Measurements from ENCODE around the gene LGR4.
A peak's percentile ranks its signal among the peaks of the same experiment; 100 is the strongest.

LGR4 gene

GRCh38 chr11:27362749-27363575 is 109.6 kb downstream of the LGR4 start, which contains the start of gene CCDC34 (continued):
- TF ChIP-seq ZSCAN5A (tag by site-specific recombination; IDR thresholded peaks at IDR 0.05) (no peak), ZFP69B (tag by site-specific recombination; IDR thresholded peaks at IDR 0.05) (0 out of 2 replicates have a peak, but pooled peaks have one; percentile 27), KLF1 (tag by site-specific recombination; IDR thresholded peaks at IDR 0.05) (peak; percentile 31; the same call in 1 of the 2 replicates), ZIC2 (tag by site-specific recombination; IDR thresholded peaks at IDR 0.05) (peak; percentile 85), MYNN (tag by site-specific recombination; IDR thresholded peaks at IDR 0.05; ENCODE audit: borderline replicate concordance) (peak; percentile 42; the same call in 1 of the 2 replicates), ZNF335 (tag by site-specific recombination; conservative IDR thresholded peaks at IDR 0.05) (peak; percentile 97), ZNF221 (tag by site-specific recombination; IDR thresholded peaks at IDR 0.05; ENCODE audit: borderline replicate concordance) (no peak), FEZF1 (tag by site-specific recombination; IDR thresholded peaks at IDR 0.05) (no peak), ZNF2 (tag by site-specific recombination; IDR thresholded peaks at IDR 0.05) (peak; percentile 64; the same call in 1 of the 2 replicates), ZNF114 (tag by site-specific recombination; IDR thresholded peaks at IDR 0.05) (no peak), EGR2 (tag by site-specific recombination; IDR thresholded peaks at IDR 0.05; ENCODE audit: low read depth) (peak; percentile 94), BCL6B (tag by site-specific recombination; IDR thresholded peaks at IDR 0.05) (no peak), ZEB2 (tag by site-specific recombination; IDR thresholded peaks at IDR 0.05) (0 out of 2 replicates have a peak, but pooled peaks have one; percentile 30), SCRT1 (tag by site-specific recombination; IDR thresholded peaks at IDR 0.05; ENCODE audit: borderline replicate concordance) (no peak), ZNF664 (tag by site-specific recombination; IDR thresholded peaks at IDR 0.05) (no peak), KLF9 (tag by site-specific recombination; IDR thresholded peaks at IDR 0.05; ENCODE audit: low read depth) (0 out of 2 replicates have a peak, but pooled peaks have one; percentile 46), ZBTB7A (tag by site-specific recombination; IDR thresholded peaks at IDR 0.05; ENCODE audit: low read depth) (no peak), KLF17 (tag by site-specific recombination; IDR thresholded peaks at IDR 0.05) (0 out of 2 replicates have a peak, but pooled peaks have one; percentile 35), INSM2 (tag by site-specific recombination; IDR thresholded peaks at IDR 0.05) (0 out of 2 replicates have a peak, but pooled peaks have one; percentile 15), SALL2 (tag by site-specific recombination; IDR thresholded peaks at IDR 0.05; ENCODE audit: borderline replicate concordance) (no peak), ZNF394 (tag by site-specific recombination; IDR thresholded peaks at IDR 0.05; ENCODE audit: borderline replicate concordance) (peak; percentile 48; the same call in 1 of the 2 replicates), ZNF548 (tag by site-specific recombination; IDR thresholded peaks at IDR 0.05) (no peak), ZSCAN16 (tag by site-specific recombination; IDR thresholded peaks at IDR 0.05) (no peak), ZNF133 (tag by site-specific recombination; IDR thresholded peaks at IDR 0.05) (0 out of 2 replicates have a peak, but pooled peaks have one; percentile 10), KLF16 (tag by site-specific recombination; IDR thresholded peaks at IDR 0.05) (peak; percentile 37; the same call in 1 of the 2 replicates), ZNF571 (tag by site-specific recombination; IDR thresholded peaks at IDR 0.05) (no peak), ZBTB48 (tag by site-specific recombination; IDR thresholded peaks at IDR 0.05) (peak; percentile 69), CTCF (tag by site-specific recombination; IDR thresholded peaks at IDR 0.05) (peak; percentile 74), ZNF561 (tag by site-specific recombination; IDR thresholded peaks at IDR 0.05; ENCODE audit: borderline replicate concordance) (peak; percentile 69; the same call in 1 of the 2 replicates), ZNF791 (tag by site-specific recombination; IDR thresholded peaks at IDR 0.05) (no peak), ZSCAN18 (tag by site-specific recombination; IDR thresholded peaks at IDR 0.05) (no peak)
